ENCODE data around the gene VOPP1.
A peak's percentile ranks its signal among the peaks of the same experiment; 100 is the strongest.

VOPP1 gene

DNA sequence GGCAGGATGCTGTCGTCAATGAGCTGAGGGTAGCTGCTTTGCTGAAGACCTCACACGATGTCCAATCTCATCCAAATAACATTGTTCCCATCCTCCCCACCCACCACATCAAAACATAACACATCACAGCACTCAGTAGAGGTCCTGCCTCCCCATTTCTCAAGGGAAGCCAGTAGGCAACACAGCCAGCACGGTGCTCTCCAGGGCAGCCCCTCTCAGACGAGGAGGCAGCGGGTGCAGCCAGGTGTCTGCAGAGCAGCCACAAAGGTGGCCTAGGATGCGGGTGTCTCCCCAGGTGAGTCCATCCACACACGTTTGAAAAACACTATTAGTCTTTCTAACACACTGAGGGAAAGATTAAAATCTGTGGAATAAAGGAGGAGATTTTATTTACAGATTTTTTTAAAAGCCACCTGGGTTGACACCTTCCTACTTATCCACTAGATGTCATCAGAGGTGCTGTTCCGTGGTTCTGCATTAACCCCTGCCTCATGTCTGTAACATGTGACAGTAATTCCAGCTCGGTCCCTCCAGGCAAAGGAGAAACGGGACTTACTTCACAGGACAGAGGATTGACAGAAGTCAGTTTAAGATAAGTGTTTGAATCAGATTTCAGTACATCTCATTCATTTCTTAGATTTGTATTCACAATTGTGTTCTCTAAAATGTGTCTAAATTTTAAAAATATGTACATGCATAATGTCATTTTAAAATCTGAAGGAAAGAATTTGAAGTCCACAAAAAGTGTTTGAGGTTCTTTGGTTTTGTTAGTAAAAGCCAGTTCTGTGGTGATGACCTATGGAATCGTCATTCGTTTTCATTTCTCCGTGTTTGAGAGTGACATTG lies 139.1 kb downstream of the VOPP1 start:
- TF ChIP-seq POLR2A (IDR thresholded peaks at IDR 0.05; ENCODE audit: extremely low read depth, insufficient read length) (no peak), MYC (IDR thresholded peaks at IDR 0.05; ENCODE audit: low read depth, low read length) (peak; percentile 60)
- TF ChIP-seq, protein P1, sequence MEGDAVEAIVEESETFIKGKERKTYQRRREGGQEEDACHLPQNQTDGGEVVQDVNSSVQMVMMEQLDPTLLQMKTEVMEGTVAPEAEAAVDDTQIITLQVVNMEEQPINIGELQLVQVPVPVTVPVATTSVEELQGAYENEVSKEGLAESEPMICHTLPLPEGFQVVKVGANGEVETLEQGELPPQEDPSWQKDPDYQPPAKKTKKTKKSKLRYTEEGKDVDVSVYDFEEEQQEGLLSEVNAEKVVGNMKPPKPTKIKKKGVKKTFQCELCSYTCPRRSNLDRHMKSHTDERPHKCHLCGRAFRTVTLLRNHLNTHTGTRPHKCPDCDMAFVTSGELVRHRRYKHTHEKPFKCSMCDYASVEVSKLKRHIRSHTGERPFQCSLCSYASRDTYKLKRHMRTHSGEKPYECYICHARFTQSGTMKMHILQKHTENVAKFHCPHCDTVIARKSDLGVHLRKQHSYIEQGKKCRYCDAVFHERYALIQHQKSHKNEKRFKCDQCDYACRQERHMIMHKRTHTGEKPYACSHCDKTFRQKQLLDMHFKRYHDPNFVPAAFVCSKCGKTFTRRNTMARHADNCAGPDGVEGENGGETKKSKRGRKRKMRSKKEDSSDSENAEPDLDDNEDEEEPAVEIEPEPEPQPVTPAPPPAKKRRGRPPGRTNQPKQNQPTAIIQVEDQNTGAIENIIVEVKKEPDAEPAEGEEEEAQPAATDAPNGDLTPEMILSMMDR (IDR thresholded peaks at IDR 0.05; ENCODE audit: low read depth, low read length) = peak; percentile 29
- TF ChIP-seq, protein P2, sequence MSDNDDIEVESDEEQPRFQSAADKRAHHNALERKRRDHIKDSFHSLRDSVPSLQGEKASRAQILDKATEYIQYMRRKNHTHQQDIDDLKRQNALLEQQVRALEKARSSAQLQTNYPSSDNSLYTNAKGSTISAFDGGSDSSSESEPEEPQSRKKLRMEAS (IDR thresholded peaks at IDR 0.05; ENCODE audit: low read depth, low read length) = peak; percentile 76
- no peak overlapping the region for H3K4me3 ChIP-seq (ENCODE audit: low read depth, low read length)
- peak; percentile 52 for DNase-seq (ENCODE audit: low read depth)

- H3K4me3 ChIP-seq (ENCODE audit: low read depth, low read length) = no peak overlapping the region
- TF ChIP-seq, protein P1 (IDR thresholded peaks at IDR 0.05; ENCODE audit: low read depth, low read length) = no peak
- no peak for DNase-seq (ENCODE audit: low read depth)
Measured at GRCh38 chr7:55432506-55432905, 139.8 kb downstream of the VOPP1 start.

DNA sequence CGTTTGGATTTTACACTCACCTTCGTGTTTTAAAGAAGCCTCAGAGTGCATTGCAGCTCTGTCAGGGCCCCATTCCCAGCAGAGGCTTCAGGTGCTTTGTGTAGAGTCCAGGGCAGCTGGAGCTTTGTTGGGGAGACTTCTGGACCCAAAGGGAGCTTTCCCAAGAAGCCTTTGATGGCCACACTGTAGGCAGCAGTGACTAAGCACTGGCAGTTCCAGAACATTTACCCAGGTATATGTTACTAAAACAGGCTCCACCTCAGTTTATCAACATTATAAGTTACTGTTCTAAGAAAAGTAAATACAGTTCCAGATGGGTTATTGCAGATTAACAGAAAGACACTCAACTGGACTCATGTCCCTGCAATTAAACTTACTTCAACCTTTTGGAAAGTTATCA lies 140.4 kb downstream of the VOPP1 start:
- no peak overlapping the region for H3K4me3 ChIP-seq (ENCODE audit: low read depth, low read length)
- no peak for DNase-seq (ENCODE audit: low read depth)
- TF ChIP-seq, protein P1 (IDR thresholded peaks at IDR 0.05; ENCODE audit: low read depth, low read length) = no peak
- TF ChIP-seq, protein P2 (IDR thresholded peaks at IDR 0.05; ENCODE audit: low read depth, low read length) = no peak
- TF ChIP-seq MYC (IDR thresholded peaks at IDR 0.05; ENCODE audit: low read depth, low read length) (no peak), POLR2A (IDR thresholded peaks at IDR 0.05; ENCODE audit: extremely low read depth, insufficient read length) (no peak)

- DNase-seq (ENCODE audit: low read depth) = no peak
- TF ChIP-seq POLR2A (IDR thresholded peaks at IDR 0.05; ENCODE audit: extremely low read depth, insufficient read length) (no peak), MYC (IDR thresholded peaks at IDR 0.05; ENCODE audit: low read depth, low read length) (no peak)
- TF ChIP-seq, protein P2 (IDR thresholded peaks at IDR 0.05; ENCODE audit: low read depth, low read length) = no peak
- TF ChIP-seq, protein P1 (IDR thresholded peaks at IDR 0.05; ENCODE audit: low read depth, low read length) = no peak
- H3K4me3 ChIP-seq (ENCODE audit: low read depth, low read length) = no peak overlapping the region
Measured at GRCh38 chr7:55429835-55430499, 142.3 kb downstream of the VOPP1 start.

- no peak for DNase-seq (ENCODE audit: low read depth)
- no peak overlapping the region for H3K4me3 ChIP-seq (ENCODE audit: low read depth, low read length)
- TF ChIP-seq, protein P1 (IDR thresholded peaks at IDR 0.05; ENCODE audit: low read depth, low read length) = no peak
- TF ChIP-seq MYC (IDR thresholded peaks at IDR 0.05; ENCODE audit: low read depth, low read length) (no peak), POLR2A (IDR thresholded peaks at IDR 0.05; ENCODE audit: extremely low read depth, insufficient read length) (no peak)
- TF ChIP-seq, protein P2 (IDR thresholded peaks at IDR 0.05; ENCODE audit: low read depth, low read length) = no peak
Measured at GRCh38 chr7:55427800-55428199, 144.5 kb downstream of the VOPP1 start.

Measured in NB4 (cell line).